Stomach (tissue), 4 donors: ENCODE measurements around the gene CCSER1.

Source experiments
- EP300 ChIP-seq: sonication (generic); formaldehyde crosslinking; IDR thresholded peaks from one replicate; pipeline ENCODE4 v1.6.1; 2017; ENCODE audit warnings: antibody characterized with exemption
- POLR2A ChIP-seq, 4 donors: fragments of 450-650 bp; IDR thresholded peaks; one replicate each; pipeline ENCODE4 v1.6.1; 2016; ENCODE audit warnings: antibody characterized with exemption in 4 of 4, control low read depth in 2 of 4, mild to moderate bottlenecking in 1 of 4, moderate library complexity in 1 of 4
- TF ChIP-seq, protein P1 (sequence below), 7 experiments: fragments of 450-650 bp in 4 of 7; fragments of 200-600 bp in 3 of 7; sonication (generic) in 3 of 7; IDR thresholded peaks; one replicate each; pipeline ENCODE4 v1.5.1; 2016 to 2019; ENCODE audit warnings: antibody characterized with exemption in 7 of 7, control low read depth in 2 of 7, mild to moderate bottlenecking in 1 of 7

DNA sequence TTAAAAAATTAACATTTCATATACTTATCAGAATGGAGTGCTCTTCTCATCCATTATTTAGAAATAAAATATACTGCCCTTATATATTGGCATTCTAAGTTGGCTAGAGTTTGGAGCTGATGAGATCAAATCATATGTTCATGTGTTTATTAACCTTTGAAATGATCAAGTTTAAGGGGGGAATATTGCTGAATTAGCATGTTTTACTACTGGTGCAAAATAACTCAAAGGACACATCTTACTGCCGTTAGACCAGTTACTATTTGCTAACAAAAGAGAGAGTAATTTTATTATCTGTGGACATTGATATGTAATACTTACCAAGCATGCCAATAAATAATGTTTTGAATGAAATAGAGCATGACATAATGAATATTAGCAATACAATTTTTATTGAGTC lies 901.0 kb downstream of the CCSER1 start:
- TF ChIP-seq EP300 (no peak), POLR2A (IDR thresholded peaks at IDR 0.05) (no peak)
- TF ChIP-seq, protein P1, sequence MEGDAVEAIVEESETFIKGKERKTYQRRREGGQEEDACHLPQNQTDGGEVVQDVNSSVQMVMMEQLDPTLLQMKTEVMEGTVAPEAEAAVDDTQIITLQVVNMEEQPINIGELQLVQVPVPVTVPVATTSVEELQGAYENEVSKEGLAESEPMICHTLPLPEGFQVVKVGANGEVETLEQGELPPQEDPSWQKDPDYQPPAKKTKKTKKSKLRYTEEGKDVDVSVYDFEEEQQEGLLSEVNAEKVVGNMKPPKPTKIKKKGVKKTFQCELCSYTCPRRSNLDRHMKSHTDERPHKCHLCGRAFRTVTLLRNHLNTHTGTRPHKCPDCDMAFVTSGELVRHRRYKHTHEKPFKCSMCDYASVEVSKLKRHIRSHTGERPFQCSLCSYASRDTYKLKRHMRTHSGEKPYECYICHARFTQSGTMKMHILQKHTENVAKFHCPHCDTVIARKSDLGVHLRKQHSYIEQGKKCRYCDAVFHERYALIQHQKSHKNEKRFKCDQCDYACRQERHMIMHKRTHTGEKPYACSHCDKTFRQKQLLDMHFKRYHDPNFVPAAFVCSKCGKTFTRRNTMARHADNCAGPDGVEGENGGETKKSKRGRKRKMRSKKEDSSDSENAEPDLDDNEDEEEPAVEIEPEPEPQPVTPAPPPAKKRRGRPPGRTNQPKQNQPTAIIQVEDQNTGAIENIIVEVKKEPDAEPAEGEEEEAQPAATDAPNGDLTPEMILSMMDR (IDR thresholded peaks at IDR 0.05): no peak
